Muscle layer of colon (tissue), 2 donors: ENCODE data around the gene SKA3.
"Not testable (repeated sequence)": the region's sequence is repeated elsewhere in the genome, so short reads cannot be mapped to it uniquely, and the experiment has no call there.

ENCODE experiments used
- H3K27ac ChIP-seq: one replicate; pipeline ENCODE4 v1.7.0; 2013; ENCODE audit warnings: low read depth, mild to moderate bottlenecking, low read length, moderate library complexity
- H3K27me3 ChIP-seq, 2 donors: one replicate each; pipeline ENCODE4 v1.7.0; 2013; ENCODE audit warnings: low read length in 2 of 2, mild to moderate bottlenecking in 2 of 2; ENCODE audit not compliant: insufficient read depth in 2 of 2, control insufficient read depth in 1 of 2
- H3K36me3 ChIP-seq: one replicate; pipeline ENCODE4 v1.7.0; 2013; ENCODE audit warnings: mild to moderate bottlenecking, low read length; ENCODE audit not compliant: insufficient read depth
- H3K4me1 ChIP-seq: one replicate; pipeline ENCODE4 v1.7.0; 2013; ENCODE audit warnings: mild to moderate bottlenecking, low read length; ENCODE audit not compliant: insufficient read depth
- H3K4me3 ChIP-seq, 2 donors: one replicate each; pipeline ENCODE4 v1.7.0; 2013; ENCODE audit warnings: low read length in 2 of 2, low read depth in 1 of 2, mild to moderate bottlenecking in 1 of 2, moderate library complexity in 1 of 2
- H3K9ac ChIP-seq: one replicate; pipeline ENCODE4 v1.7.0; 2013; ENCODE audit warnings: low read length
- H3K9me3 ChIP-seq: one replicate; pipeline ENCODE4 v1.7.0; 2013; ENCODE audit warnings: mild to moderate bottlenecking, low read length
- donor health status: abdominal sarcoma.
- donor health status: Adenocarcinoma of cecum.

The SKA3 gene

DNA sequence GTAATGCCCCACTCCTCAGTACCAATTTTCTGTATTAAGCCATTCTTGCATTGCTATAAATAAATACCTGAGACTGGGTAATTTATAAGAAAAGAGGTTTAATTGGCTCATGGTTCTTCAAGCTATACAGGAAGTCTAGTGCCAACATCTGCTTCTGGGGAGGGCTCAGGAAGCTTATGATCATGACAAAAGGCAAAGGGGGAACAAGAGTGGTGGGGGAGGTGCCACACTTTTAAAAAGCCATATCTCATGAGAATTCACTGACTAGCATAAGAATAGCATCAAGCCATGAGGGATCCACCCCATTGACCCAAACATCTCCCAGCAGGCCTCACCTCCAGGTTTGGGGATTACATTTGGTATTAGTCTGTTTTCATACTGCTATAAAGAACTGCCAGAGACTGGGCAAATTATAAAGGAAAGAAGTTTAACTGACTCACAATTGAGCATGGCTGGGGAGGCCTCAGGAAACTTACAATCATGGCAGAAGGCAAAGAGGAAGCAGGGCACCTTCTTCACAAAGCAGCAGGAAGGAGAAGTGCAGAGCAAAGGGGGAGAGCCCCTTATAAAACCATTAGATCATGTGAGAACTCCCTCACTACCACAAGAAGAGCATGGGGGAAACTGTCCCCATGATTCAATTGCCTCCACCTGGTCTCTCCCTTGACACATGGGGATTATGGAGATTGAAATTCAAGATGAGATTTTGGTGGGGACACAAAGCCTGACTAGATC, 25.3 kb upstream of the SKA3 start:
- H3K27me3 ChIP-seq, H3K27ac ChIP-seq, H3K4me1 ChIP-seq, H3K9ac ChIP-seq, H3K4me3 ChIP-seq, H3K9me3 ChIP-seq, H3K36me3 ChIP-seq: not testable (repeated sequence)

DNA sequence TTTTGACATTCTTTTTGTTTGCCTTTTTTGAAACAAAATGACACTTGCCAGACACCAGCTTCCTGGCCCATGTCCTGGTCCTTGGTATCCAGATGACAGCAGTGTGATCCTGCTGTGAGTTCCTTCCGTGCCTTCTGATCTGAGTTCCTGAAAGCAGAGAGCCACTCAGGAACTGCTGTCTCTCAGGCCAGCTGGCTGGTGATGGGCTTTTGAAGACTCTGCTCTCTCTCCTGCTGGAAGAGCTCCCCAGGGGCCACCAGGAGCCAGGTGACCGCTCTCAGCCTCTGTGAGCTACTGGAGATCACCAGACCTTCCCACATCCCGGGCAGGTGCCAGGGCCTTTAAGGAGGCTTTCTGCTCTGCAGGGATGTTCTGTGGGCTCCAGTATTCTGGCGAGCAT, 22.0 kb upstream of the SKA3 start:
- H3K27ac ChIP-seq, H3K4me1 ChIP-seq, H3K36me3 ChIP-seq, H3K27me3 ChIP-seq, H3K9ac ChIP-seq, H3K9me3 ChIP-seq, H3K4me3 ChIP-seq: not testable (repeated sequence)

DNA sequence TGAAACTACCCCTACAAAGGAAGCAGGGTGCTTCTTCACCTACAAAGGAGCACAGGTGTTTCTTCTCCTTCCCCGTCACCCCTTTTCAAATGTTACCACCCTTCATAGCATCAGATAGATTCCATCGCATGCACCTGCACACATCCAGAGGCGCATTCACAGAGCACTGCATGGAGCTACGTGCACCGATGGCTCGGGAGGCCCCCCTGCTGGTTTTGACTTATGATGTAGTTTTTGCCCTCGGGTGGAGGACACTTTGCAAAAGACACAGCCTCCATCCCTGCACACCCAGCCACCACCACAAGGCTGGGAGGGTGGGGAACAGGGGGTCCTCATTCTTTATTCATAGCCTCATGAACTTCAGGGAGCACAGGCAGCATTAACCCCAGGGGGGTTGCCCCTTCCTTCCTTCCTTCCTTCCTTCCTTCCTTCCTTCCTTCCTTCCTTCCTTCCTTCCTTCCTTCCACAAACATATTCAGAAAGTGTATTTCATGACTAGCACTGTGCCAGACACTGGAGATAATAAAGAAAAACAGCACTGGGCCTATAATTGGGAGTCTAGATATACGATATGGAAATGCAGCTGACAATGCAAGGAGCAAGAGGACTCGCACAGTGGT, 21.4 kb upstream of the SKA3 start:
- not testable (repeated sequence) for H3K9ac ChIP-seq, H3K9me3 ChIP-seq, H3K27me3 ChIP-seq, H3K36me3 ChIP-seq, H3K27ac ChIP-seq, H3K4me1 ChIP-seq, H3K4me3 ChIP-seq

DNA sequence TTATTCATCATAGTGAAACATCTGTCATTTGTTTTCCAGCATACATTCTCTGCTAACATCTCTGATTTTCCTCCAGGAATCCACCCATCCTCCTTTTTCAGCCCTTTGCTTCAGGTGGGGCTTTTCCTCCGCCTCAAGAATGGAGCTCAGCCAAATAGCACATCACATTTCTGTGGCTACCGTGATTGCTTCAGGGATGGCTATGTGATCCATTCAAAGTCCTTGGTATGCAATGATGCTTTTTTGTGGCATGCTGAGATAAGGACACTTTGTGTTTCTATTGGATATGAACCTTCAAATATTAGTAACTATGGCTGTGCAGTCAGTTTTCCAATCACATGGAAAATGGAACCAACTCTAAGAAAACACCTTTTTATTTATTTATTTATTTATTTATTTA, 18.4 kb upstream of the SKA3 start:
- H3K9me3 ChIP-seq, H3K27me3 ChIP-seq, H3K27ac ChIP-seq, H3K4me1 ChIP-seq, H3K36me3 ChIP-seq, H3K9ac ChIP-seq, H3K4me3 ChIP-seq: not testable (repeated sequence)

DNA sequence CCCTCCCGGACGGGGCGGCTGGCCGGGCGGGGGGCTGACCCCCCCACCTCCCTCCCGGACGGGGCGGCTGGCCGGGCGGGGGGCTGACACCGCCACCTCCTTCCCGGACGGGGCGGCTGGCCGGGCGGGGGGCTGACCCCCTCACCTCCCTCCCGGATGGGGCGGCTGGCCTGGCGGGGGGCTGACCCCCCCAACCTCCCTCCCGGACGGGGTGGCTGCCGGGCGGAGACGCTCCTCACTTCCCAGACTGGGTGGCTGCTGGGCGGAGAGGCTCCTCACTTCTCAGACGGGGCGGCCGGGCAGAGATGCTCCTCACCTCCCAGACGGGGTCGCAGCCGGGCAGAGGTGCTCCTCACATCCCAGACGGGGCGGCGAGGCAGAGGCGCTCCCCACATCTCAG, 10.1 kb upstream of the SKA3 start:
- H3K27ac ChIP-seq, H3K27me3 ChIP-seq, H3K36me3 ChIP-seq, H3K9ac ChIP-seq, H3K9me3 ChIP-seq, H3K4me1 ChIP-seq, H3K4me3 ChIP-seq: not testable (repeated sequence)

DNA sequence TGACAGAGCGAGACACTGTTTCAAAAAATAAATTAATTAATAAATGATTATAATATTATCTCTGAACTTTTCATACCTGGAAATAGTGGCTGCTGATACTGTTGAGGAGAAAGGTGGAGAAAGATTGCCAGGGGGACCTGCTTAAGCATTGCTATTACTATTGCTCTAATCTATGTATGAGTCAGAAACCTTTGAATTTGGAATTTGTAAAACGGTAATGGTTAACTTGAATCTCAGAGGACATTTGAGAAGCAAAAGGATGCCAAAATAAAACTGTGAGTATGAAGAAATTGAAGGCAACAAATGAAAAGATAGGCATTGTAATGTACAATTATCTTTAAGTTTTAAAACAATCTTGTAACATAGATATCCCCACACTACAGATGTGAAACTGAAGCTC, 5.3 kb upstream of the SKA3 start:
- no peaks in the 10 kb centered on the region for H3K9me3 ChIP-seq
- H3K4me3 ChIP-seq = no peak overlapping the region
- H3K36me3 ChIP-seq = no peaks in the 10 kb centered on the region
- no peak overlapping the region for H3K9ac ChIP-seq
- peaks cover 12% of the 10 kb centered on the region for H3K4me1 ChIP-seq
- H3K27me3 ChIP-seq = no peaks in the 10 kb centered on the region
- H3K27ac ChIP-seq = no peak overlapping the region

DNA sequence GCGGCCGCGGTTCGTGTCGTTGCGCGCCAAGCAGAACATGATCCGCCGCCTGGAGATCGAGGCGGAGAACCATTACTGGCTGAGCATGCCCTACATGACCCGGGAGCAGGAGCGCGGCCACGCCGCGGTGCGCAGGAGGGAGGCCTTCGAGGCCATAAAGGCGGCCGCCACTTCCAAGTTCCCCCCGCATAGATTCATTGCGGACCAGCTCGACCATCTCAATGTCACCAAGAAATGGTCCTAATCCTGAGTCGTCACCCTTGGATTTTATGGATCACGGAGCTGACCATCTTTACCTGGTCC, 581 bp upstream of the SKA3 start:
- Histone ChIP-seq H3K4me1 (peaks cover 16% of the 10 kb centered on the region), H3K36me3 (no peaks in the 10 kb centered on the region), H3K27me3 (no peaks in the 10 kb centered on the region), H3K9ac (peak overlapping the region; percentile 78), H3K27ac (peak overlapping the region; percentile 90), H3K9me3 (no peaks in the 10 kb centered on the region), H3K4me3 (peak overlapping the region; percentile 89 to 91)

DNA sequence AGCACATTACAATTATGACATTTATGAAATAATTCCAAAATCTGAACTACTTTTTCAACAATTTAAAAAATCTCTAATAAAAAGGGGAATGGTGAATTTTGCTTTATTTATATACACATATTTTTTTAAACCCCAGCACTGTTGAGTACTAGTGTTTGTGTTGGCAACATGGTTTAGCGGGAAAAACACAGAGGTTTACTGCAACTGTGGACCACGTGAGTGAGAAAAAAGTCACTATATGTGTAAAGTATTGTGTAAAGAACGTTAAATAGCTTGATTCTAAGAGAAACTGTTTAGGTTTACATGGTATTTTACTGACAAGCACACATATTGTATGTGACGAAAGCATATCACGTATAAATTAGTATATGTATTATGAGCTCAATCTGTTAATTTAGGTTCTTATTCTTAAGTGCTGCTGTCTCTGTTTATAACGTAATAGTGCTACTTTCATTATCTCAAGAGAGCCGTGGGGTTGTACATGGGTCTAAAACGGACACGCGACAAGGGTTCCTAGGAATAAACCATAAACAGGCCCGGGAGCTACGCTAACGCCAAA, 617 bp downstream of the SKA3 start:
- Histone ChIP-seq H3K4me3 (peak overlapping the region; percentile 89 to 91), H3K36me3 (no peaks in the 10 kb centered on the region), H3K9me3 (no peaks in the 10 kb centered on the region), H3K27ac (no peak overlapping the region), H3K27me3 (no peaks in the 10 kb centered on the region), H3K9ac (no peak overlapping the region), H3K4me1 (peaks cover 16% of the 10 kb centered on the region)

DNA sequence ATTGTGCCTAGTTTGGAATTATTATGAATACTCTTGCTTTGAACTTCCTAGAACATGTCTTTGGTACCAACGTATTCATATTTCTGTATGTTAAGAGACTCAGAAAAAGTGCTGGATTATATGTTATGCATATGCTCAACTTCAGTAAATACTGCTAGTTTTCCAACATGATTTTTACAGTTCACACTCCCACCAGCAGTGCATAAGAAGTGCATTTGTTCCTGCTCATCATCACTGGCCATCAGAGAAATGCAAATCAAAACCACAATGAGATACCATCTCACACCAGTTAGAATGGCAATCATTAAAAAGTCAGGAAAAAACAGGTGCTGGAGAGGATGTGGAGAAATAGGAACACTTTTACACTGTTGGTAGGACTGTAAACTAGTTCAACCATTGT, 2.6 kb downstream of the SKA3 start:
- H3K36me3 ChIP-seq, H3K4me3 ChIP-seq: not testable (repeated sequence)

DNA sequence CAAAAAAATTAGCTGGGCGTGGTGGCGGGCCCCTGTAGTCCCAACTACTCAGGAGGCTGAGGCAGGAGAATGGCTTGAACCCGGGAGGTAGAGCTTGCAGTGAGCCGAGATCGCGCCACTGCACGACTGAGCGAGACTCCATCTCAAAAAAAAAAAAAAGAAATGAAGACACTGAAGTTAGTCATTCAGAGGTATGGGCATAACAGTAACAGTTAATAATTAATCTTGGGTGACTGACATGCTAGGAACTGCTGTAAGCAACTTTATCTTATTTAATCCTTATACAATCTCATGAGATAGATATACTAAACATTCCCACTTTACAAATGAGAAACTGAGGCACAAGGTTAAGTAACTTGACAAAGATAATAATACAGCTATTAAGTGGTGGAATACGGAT, 4.9 kb downstream of the SKA3 start:
- H3K4me1 ChIP-seq = peaks cover 5% of the 10 kb centered on the region

More for the DNA sequence above, 2.6 kb downstream of the SKA3 start:
- not testable (repeated sequence) for H3K27ac ChIP-seq, H3K27me3 ChIP-seq, H3K9ac ChIP-seq, H3K9me3 ChIP-seq
- H3K4me1 ChIP-seq = peaks cover 16% of the 10 kb centered on the region

DNA sequence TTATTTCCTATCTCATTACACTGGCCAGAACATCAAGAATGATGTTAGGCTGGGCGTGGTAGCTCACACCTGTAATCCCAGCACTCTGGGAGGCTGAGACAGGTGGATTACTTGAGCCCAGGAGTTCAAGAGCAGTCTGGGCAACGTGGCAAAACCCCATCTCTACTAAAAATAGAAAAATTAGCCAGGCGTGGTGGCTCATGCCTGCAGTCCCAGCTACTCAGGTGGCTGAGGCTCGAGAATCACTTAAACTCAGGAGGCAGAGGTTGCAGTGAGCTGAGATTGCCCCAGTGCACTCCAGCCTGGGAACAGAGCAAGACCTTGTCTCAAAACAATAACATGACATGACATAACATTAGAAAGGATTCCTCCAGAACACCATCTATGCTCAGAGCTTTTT, 10.7 kb downstream of the SKA3 start:
- not testable (repeated sequence) for H3K36me3 ChIP-seq, H3K9me3 ChIP-seq, H3K4me3 ChIP-seq, H3K9ac ChIP-seq, H3K4me1 ChIP-seq, H3K27ac ChIP-seq, H3K27me3 ChIP-seq

More for the DNA sequence above, 4.9 kb downstream of the SKA3 start:
- Histone ChIP-seq H3K36me3 (no peaks in the 10 kb centered on the region), H3K27ac (no peak overlapping the region), H3K4me3 (no peak overlapping the region), H3K9me3 (no peaks in the 10 kb centered on the region), H3K27me3 (no peaks in the 10 kb centered on the region), H3K9ac (no peak overlapping the region)

DNA sequence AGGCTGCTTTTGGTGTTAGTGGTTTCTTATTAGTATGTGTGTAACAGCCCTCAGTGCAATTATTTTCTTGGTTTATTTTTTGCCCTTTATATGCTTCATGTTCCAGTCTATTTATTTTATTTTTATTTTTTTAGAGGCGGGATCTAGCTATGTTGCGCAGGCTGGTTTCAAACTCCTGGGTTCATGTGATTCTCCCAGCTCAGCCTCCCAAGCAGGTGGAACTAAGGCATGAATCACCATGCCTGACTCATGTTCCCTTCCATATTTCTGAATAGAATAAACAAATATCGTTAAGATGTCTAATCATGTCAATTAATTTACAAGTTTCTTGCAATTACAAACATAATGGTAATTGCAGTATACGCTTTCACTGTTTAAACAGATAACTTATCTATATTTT, 11.7 kb downstream of the SKA3 start:
- Histone ChIP-seq H3K4me3 (no peak overlapping the region), H3K9me3 (no peaks in the 10 kb centered on the region), H3K27ac (no peak overlapping the region), H3K27me3 (no peaks in the 10 kb centered on the region), H3K9ac (no peak overlapping the region), H3K36me3 (no peaks in the 10 kb centered on the region), H3K4me1 (no peaks in the 10 kb centered on the region)
